ENCODE data around the gene CDC5L.

GRCh38 chr6:44442236-44442635 is 54.7 kb downstream of the CDC5L start:
- no peak for TF ChIP-seq EZH2 (IDR thresholded peaks at IDR 0.05; ENCODE audit: insufficient read depth, poor library complexity, severe bottlenecking)
- TF ChIP-seq EZH2phosphoT487 (IDR thresholded peaks at IDR 0.05; ENCODE audit: insufficient read depth, low read depth): no peak

All from GM23248 (cell line).